Activated naive CD8-positive, alpha-beta T cell treated with anti-CD3 and anti-CD28 coated beads, Interleukin-2, amount 50 U/mL, for 24 hours (primary cell): Measurements from ENCODE around the gene SERPINB2.
A peak's percentile ranks its signal among the peaks of the same experiment; 100 is the strongest.
"Not testable (repeated sequence)": the region's sequence is repeated elsewhere in the genome, so short reads cannot be mapped to it uniquely, and the experiment has no call there.

ENCODE experiments used
- ATAC-seq: fragments of 150-1000 bp; cut with Tn5 transposase; one replicate; pipeline ENCODE4 v1.10.0; 2021
- DNase-seq: peaks from one replicate; pipeline ENCODE4 v3.0.0; 2021
- H3K27ac Mint-ChIP-seq: one replicate; pipeline ENCODE4 v1.8.0; 2021; ENCODE audit warnings: mild to moderate bottlenecking, mixed read lengths
- H3K27me3 Mint-ChIP-seq: one replicate; pipeline ENCODE4 v1.8.0; 2021; ENCODE audit warnings: mixed read lengths
- H3K36me3 Mint-ChIP-seq: one replicate; pipeline ENCODE4 v1.8.0; 2021; ENCODE audit warnings: low read depth, mixed read lengths
- H3K4me1 Mint-ChIP-seq: one replicate; pipeline ENCODE4 v1.8.0; 2021; ENCODE audit warnings: mixed read lengths
- H3K4me3 Mint-ChIP-seq: one replicate; pipeline ENCODE4 v1.8.0; 2021; ENCODE audit warnings: mild to moderate bottlenecking, moderate library complexity, mixed read lengths
- H3K9me3 Mint-ChIP-seq: one replicate; pipeline ENCODE4 v1.8.0; 2021; ENCODE audit warnings: mixed read lengths

The SERPINB2 gene

GRCh38 chr18:63936932-63937393 is 49.5 kb downstream of the SERPINB2 start:
- Mint-ChIP-seq H3K27ac (no peak overlapping the region), H3K36me3 (no peaks in the 10 kb centered on the region), H3K27me3 (peaks cover 24% of the 10 kb centered on the region), H3K4me3 (no peak overlapping the region), H3K9me3 (no peaks in the 10 kb centered on the region), H3K4me1 (no peaks in the 10 kb centered on the region)
- ATAC-seq (no peak), DNase-seq (no peak)

- H3K4me1 Mint-ChIP-seq, result no peaks in the 10 kb centered on the region
- ATAC-seq (no peak), DNase-seq (no peak)
These were observed 52.5 kb downstream of the SERPINB2 start for GRCh38 chr18:63940008-63940407.

GRCh38 chr18:63940543-63941050 is 53.1 kb downstream of the SERPINB2 start:
- not testable (repeated sequence) for H3K4me1 Mint-ChIP-seq, H3K36me3 Mint-ChIP-seq, H3K4me3 Mint-ChIP-seq, DNase-seq, ATAC-seq, H3K27ac Mint-ChIP-seq, H3K9me3 Mint-ChIP-seq
- peaks cover 41% of the 10 kb centered on the region for H3K27me3 Mint-ChIP-seq

More at GRCh38 chr18:63940008-63940407, 52.5 kb downstream of the SERPINB2 start:
- H3K4me3 Mint-ChIP-seq, result no peak overlapping the region
- no peak overlapping the region for H3K27ac Mint-ChIP-seq
- H3K27me3 Mint-ChIP-seq, result peaks cover 39% of the 10 kb centered on the region
- H3K36me3 Mint-ChIP-seq, result no peaks in the 10 kb centered on the region
- no peaks in the 10 kb centered on the region for H3K9me3 Mint-ChIP-seq

GRCh38 chr18:63947051-63947790 is 59.7 kb downstream of the SERPINB2 start:
- peaks cover 5% of the 10 kb centered on the region for H3K36me3 Mint-ChIP-seq
- peaks cover 6% of the 10 kb centered on the region for H3K9me3 Mint-ChIP-seq
- no peak overlapping the region for H3K27ac Mint-ChIP-seq
- H3K4me1 Mint-ChIP-seq, result peaks cover 42% of the 10 kb centered on the region
- no peak for DNase-seq
- no peak overlapping the region for H3K4me3 Mint-ChIP-seq
- ATAC-seq, result no peak
- peaks cover 57% of the 10 kb centered on the region for H3K27me3 Mint-ChIP-seq

- peaks cover 6% of the 10 kb centered on the region for H3K9me3 Mint-ChIP-seq
- H3K4me3 Mint-ChIP-seq, result peak within 1 kb of the TSS; percentile 75
- H3K36me3 Mint-ChIP-seq, result peaks cover 5% of the 10 kb centered on the region
- peaks cover 39% of the 10 kb centered on the region for H3K27me3 Mint-ChIP-seq
- H3K27ac Mint-ChIP-seq, result peak within 1 kb of the TSS; percentile 46
- DNase-seq (peak; percentile 70), ATAC-seq (peak; percentile 89)
- H3K4me1 Mint-ChIP-seq, result peaks cover 45% of the 10 kb centered on the region
These were observed 61.7 kb downstream of the SERPINB2 start, which contains the start of gene HMSD for GRCh38 chr18:63949068-63949737. HMSD (plus strand) TSS chr18:63949301; CDS start chr18:63953456, 4,155 bp downstream.

- H3K4me3 Mint-ChIP-seq, result peak overlapping the region; percentile 58
- H3K4me1 Mint-ChIP-seq, result peaks cover 47% of the 10 kb centered on the region
- H3K27me3 Mint-ChIP-seq, result peaks cover 32% of the 10 kb centered on the region
- peak overlapping the region; percentile 38 for H3K27ac Mint-ChIP-seq
- H3K9me3 Mint-ChIP-seq, result peaks cover 6% of the 10 kb centered on the region
- ATAC-seq (peak; percentile 77), DNase-seq (peak; percentile 25)
- H3K36me3 Mint-ChIP-seq, result peaks cover 10% of the 10 kb centered on the region
These were observed 63.8 kb downstream of the SERPINB2 start for GRCh38 chr18:63951302-63951705.
